KMS-11 (cell line): ENCODE measurements around the gene TRIM33.

Experiments used
- H2AFZ ChIP-seq: fragments of 200-600 bp; sonication (generic); 2 replicates; pipeline ENCODE4 v1.6.1; 2016; ENCODE audit warnings: antibody characterized with exemption, mixed run types, low read depth
- H3K27ac ChIP-seq: fragments of 200-600 bp; sonication (generic); 2 replicates; pipeline ENCODE4 v1.6.1; 2016; ENCODE audit warnings: mild to moderate bottlenecking, mixed run types
- H3K27me3 ChIP-seq: fragments of 200-600 bp; sonication (generic); 2 replicates; pipeline ENCODE4 v1.6.1; 2017; ENCODE audit warnings: mild to moderate bottlenecking, low read depth, mixed run types, moderate library complexity; ENCODE audit not compliant: insufficient read depth
- H3K36me3 ChIP-seq: fragments of 200-600 bp; sonication (generic); 2 replicates; pipeline ENCODE4 v1.6.1; 2017; ENCODE audit warnings: mild to moderate bottlenecking, mixed run types; ENCODE audit not compliant: insufficient read depth
- H3K4me1 ChIP-seq: fragments of 200-600 bp; sonication (generic); 2 replicates; pipeline ENCODE4 v1.6.1; 2016; ENCODE audit warnings: mild to moderate bottlenecking, low read depth, mixed run types; ENCODE audit not compliant: poor library complexity, severe bottlenecking
- H3K4me2 ChIP-seq: fragments of 200-600 bp; sonication (generic); 2 replicates; pipeline ENCODE4 v1.7.0; 2016; ENCODE audit warnings: mild to moderate bottlenecking, mixed run types
- H3K4me3 ChIP-seq: fragments of 200-600 bp; sonication (generic); IDR thresholded peaks from 2 replicates; pipeline ENCODE4 v1.6.1; 2017; ENCODE audit warnings: low read depth, low read length, mixed read lengths; ENCODE audit not compliant: insufficient read depth
- H3K79me2 ChIP-seq: fragments of 200-600 bp; sonication (generic); 2 replicates; pipeline ENCODE4 v1.6.1; 2016; ENCODE audit warnings: low read depth, mixed run types; ENCODE audit not compliant: insufficient read depth
- H3K9ac ChIP-seq: fragments of 200-600 bp; sonication (generic); 2 replicates; pipeline ENCODE4 v1.6.1; 2016; ENCODE audit warnings: mild to moderate bottlenecking, mixed run types
- H4K20me1 ChIP-seq: fragments of 200-600 bp; sonication (generic); 2 replicates; pipeline ENCODE4 v1.6.1; 2016; ENCODE audit warnings: mild to moderate bottlenecking, mixed run types; ENCODE audit not compliant: insufficient read depth
- CTCF ChIP-seq: fragments of 200-600 bp; sonication (generic); conservative IDR thresholded peaks from 2 replicates; pipeline ENCODE4 v1.6.1; 2017; ENCODE audit warnings: low read depth, mild to moderate bottlenecking, antibody characterized with exemption, low read length, moderate library complexity, mixed read lengths

TRIM33 gene

GRCh38 chr1:114552106-114552639 lies 41.2 kb upstream of the TRIM33 start:
- Histone ChIP-seq H3K4me1 (no peaks in the 10 kb centered on the region), H3K27me3 (no peaks in the 10 kb centered on the region), H3K79me2 (no peaks in the 10 kb centered on the region), H3K27ac (no peak overlapping the region), H4K20me1 (no peaks in the 10 kb centered on the region), H2AFZ (no peak overlapping the region), H3K36me3 (no peaks in the 10 kb centered on the region), H3K9ac (no peak overlapping the region), H3K4me3 (no peak overlapping the region), H3K4me2 (no peak overlapping the region)
- TF ChIP-seq CTCF = no peak

- no peaks in the 10 kb centered on the region for H3K4me1 ChIP-seq
- H3K4me3 ChIP-seq = no peak overlapping the region
- no peaks in the 10 kb centered on the region for H3K36me3 ChIP-seq
- no peaks in the 10 kb centered on the region for H4K20me1 ChIP-seq
- no peak overlapping the region for H3K27ac ChIP-seq
- H3K79me2 ChIP-seq = no peaks in the 10 kb centered on the region
- no peak overlapping the region for H2AFZ ChIP-seq
- TF ChIP-seq CTCF = no peak
- H3K4me2 ChIP-seq = no peak overlapping the region
- H3K27me3 ChIP-seq = no peaks in the 10 kb centered on the region
- no peak overlapping the region for H3K9ac ChIP-seq
Measured at GRCh38 chr1:114551400-114551799, 40.4 kb upstream of the TRIM33 start.

- Histone ChIP-seq H3K4me3 (no peak overlapping the region), H4K20me1 (no peaks in the 10 kb centered on the region), H3K4me2 (no peak overlapping the region), H3K27ac (no peak overlapping the region), H3K4me1 (no peaks in the 10 kb centered on the region), H3K36me3 (no peaks in the 10 kb centered on the region), H3K79me2 (no peaks in the 10 kb centered on the region), H2AFZ (no peak overlapping the region), H3K27me3 (no peaks in the 10 kb centered on the region), H3K9ac (no peak overlapping the region)
- no peak for TF ChIP-seq CTCF
Measured at GRCh38 chr1:114550336-114550735, 39.3 kb upstream of the TRIM33 start.

- TF ChIP-seq CTCF = no peak
- no peak overlapping the region for H2AFZ ChIP-seq
- H4K20me1 ChIP-seq = no peaks in the 10 kb centered on the region
- no peaks in the 10 kb centered on the region for H3K4me1 ChIP-seq
- no peak overlapping the region for H3K9ac ChIP-seq
- H3K27ac ChIP-seq = no peak overlapping the region
- H3K79me2 ChIP-seq = no peaks in the 10 kb centered on the region
- no peak overlapping the region for H3K4me2 ChIP-seq
- no peaks in the 10 kb centered on the region for H3K27me3 ChIP-seq
- H3K36me3 ChIP-seq = no peaks in the 10 kb centered on the region
- H3K4me3 ChIP-seq = no peak overlapping the region
Measured at GRCh38 chr1:114549137-114549536, 38.1 kb upstream of the TRIM33 start.
